ENCODE results near the gene GRAPL.
"Not testable (repeated sequence)": the region's sequence is repeated elsewhere in the genome, so short reads cannot be mapped to it uniquely, and the experiment has no call there.

GRAPL gene

GRCh38 chr17:19137959-19138358 is 10.6 kb downstream of the GRAPL start:
- not testable (repeated sequence) for DNase-seq

GRCh38 chr17:19141366-19142155 is 14.2 kb downstream of the GRAPL start:
- DNase-seq = not testable (repeated sequence)

- DNase-seq = not testable (repeated sequence)
These were observed 15.0 kb downstream of the GRAPL start for GRCh38 chr17:19142419-19142818.

GRCh38 chr17:19143097-19143777 is 15.8 kb downstream of the GRAPL start:
- DNase-seq = not testable (repeated sequence)

- not testable (repeated sequence) for DNase-seq
These were observed 17.0 kb downstream of the GRAPL start for GRCh38 chr17:19144373-19144772.

- not testable (repeated sequence) for DNase-seq
These were observed 18.1 kb downstream of the GRAPL start for GRCh38 chr17:19145471-19145870.

GRCh38 chr17:19150678-19151615 is 23.6 kb downstream of the GRAPL start:
- DNase-seq = not testable (repeated sequence)

- DNase-seq = not testable (repeated sequence)
These were observed 30.2 kb downstream of the GRAPL start for GRCh38 chr17:19157628-19158027.

- not testable (repeated sequence) for DNase-seq
These were observed 31.1 kb downstream of the GRAPL start for GRCh38 chr17:19158478-19158877.

- DNase-seq = not testable (repeated sequence)
These were observed 31.5 kb downstream of the GRAPL start for GRCh38 chr17:19158938-19159337.

- DNase-seq = not testable (repeated sequence)
These were observed 34.1 kb downstream of the GRAPL start for GRCh38 chr17:19161308-19162107.

GRCh38 chr17:19162384-19163216 is 35.2 kb downstream of the GRAPL start:
- DNase-seq = not testable (repeated sequence)

- DNase-seq = not testable (repeated sequence)
These were observed 47.0 kb downstream of the GRAPL start for GRCh38 chr17:19174422-19174821.

GRCh38 chr17:19175410-19175809 is 48.0 kb downstream of the GRAPL start:
- DNase-seq = not testable (repeated sequence)

- DNase-seq = not testable (repeated sequence)
These were observed 53.9 kb downstream of the GRAPL start for GRCh38 chr17:19181040-19181875.

GRCh38 chr17:19187883-19188869 is 60.8 kb downstream of the GRAPL start:
- not testable (repeated sequence) for DNase-seq

GRCh38 chr17:19188870-19189708 is 61.7 kb downstream of the GRAPL start:
- not testable (repeated sequence) for DNase-seq

All from NCI-H1436 treated with DMSO at 0.1 percent for 48 hours (cell line).